HPDE6-E6E7 (cell line): Measurements from ENCODE around the gene ANAPC2.

Experiments
- DNase-seq: peaks from one replicate; pipeline ENCODE4 v3.0.0; 2011; ENCODE audit warnings: missing footprints; ENCODE audit errors: extremely low spot score

ANAPC2 gene

DNA sequence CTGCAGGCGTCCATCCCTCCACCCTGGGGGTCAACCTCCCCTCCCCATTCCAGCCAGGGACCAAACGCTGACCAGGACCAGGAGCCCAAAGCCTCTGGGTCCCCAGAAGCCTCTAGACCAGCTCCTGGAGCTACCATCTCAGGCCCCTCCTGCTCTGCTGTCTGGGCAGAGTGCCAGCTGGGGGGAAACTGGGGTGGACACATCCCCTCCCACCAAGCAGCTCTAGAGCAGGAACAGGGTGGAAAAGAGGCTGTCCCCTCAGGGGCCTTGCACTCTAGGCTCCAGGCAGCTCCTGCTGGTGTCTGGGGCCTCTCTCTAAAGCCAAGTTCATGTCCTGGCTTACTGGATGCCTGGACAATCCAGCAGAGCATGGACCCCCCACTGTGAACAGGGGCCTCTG, 4.5 kb upstream of the ANAPC2 start:
- DNase-seq, result no peak

DNA sequence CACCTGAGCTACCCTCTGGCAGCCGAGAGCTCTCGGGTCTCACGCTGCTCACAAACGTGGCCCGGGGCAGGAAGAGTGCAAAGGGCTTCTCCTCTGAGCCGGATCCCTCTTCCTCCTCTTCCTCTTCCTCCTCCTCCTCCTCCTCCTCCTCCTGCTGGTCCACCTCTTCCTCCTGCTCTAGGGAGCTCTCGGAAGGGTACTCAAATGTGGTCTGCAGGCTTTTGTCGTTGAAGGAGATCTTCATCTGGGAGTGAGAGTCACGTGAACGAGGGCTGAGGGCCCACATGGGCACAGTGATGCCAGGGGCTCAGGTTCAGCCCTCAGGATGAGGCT, 4.1 kb upstream of the ANAPC2 start:
- no peak for DNase-seq

DNA sequence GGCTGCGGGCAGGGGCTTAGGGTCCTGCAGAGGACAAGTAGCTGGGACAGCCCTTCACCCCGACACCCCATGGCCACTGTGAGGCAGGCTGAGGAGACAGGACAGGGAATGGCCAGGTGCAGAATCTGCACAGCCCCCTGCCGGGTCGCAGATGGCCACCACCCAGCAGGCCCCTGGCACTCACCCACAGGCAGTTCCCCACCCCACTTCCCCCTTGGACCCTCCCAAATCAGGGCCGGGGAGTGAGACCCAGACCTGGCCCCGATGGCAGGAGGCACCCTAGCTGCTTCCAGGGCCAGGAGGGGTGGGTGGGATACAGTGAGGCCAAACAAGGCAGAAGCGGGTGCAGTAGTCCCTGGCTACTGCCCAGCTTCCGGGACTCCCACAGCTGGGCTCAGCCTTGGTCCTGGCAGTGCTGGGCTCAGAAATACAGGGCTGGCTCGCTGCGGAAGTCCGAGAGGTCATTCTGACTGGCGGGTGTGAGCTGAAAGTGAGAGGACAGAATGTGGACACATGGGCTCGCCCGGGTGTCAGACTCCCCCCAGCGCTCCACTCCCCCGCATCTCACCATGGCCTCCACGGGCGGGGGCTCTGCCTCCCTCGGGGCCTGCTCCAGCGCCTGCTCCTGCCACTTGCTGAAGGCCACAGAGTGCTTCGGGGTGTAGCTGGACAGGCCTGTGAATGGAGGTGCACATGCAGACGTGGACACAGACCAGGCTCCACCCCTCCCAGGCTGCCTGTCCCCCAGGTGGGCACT, 3.5 kb upstream of the ANAPC2 start:
- no peak for DNase-seq

DNA sequence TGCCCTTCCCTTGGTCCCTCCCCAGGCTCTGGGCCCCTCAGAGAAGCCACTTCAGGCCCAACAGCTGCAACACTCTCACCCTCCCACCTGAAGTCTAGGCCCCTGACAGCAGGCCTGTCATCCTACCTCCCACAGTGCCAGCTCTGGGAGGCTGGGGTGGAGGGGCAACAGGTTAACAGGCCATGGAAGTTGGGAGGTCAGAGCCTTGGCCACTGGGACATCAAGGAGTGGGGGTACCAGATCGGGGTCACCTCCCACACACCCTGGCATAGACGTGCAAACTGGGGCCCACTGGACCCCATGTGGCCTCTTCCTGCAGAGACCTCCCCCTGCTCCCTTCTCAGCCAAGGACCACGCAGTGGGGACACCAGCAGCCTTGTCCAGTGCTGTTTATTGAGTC, 2.9 kb upstream of the ANAPC2 start:
- no peak for DNase-seq

DNA sequence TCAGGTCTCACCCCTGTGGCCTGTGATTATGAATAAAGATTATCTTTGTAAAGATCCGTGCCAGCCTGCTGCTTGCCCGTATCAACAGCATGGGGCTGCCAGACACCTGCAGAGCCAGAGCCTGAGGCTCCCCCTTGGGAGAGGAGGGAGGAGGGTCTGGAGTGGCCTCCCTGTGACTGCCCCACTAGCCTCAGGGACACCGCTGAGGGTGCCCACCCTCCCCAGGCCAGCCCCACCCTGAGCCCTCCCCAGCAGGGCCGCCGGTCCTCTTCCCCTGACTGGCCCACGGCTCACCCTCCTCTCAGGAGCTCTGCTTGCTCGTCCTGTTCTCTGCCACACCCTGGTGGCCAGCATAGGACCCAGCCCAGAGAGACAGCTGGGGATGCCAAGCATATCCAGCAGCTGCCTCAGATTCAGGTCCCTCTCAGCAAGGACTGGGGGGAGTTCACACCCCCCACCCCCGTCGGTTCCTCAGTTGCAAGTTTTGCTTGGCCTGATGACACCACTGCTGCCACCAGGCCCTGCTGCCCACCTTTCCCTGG, 2.0 kb upstream of the ANAPC2 start:
- no peak for DNase-seq

DNA sequence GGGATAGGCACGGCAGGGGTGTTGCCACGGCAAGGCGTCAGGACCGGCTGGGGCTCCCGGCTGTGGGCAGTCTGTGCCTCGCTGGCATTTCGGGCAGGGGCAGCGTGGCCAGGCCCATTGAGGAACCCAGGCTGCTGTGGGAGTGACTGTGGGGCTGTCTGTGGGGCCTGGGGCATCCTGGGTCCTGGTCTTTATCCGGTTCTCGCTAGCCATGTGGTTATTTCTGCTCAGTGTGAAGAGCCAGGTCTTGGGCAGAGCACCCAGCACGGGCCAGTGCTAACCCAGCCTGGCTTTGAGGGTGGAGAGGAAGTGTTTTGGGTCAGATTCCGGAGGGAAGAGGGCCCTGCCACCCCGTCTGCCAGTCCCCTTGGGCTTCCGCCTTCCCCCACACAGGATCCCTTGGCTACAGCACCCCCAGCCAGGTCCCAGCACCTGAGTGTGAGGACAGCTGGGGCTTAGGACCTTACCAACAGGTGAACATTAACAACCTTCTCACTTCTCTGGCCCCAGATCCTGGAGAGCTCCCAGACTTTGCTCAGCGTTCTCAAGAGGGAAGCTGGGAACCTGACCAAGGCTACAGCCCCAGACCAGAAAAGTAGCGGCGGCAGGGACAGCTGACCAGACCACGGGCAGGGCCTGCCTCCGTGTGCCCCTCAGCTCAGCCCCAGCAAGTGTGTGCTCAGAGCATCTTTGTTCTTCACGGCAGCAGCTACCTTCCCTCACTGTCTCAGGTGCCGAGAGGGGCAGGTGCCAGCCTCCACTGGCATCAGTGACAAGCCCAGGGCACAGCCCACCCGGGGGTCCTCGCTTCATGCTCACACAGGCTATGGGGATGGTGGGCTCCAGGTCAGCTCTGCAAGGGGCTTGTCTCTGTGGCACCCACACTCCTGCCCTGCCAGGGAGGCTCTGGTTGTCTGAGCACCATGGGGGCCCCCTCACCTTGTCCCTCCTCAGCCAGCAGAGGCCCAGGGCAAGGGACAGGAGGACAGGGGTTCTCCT, 1.2 kb upstream of the ANAPC2 start:
- DNase-seq, result no peak

DNA sequence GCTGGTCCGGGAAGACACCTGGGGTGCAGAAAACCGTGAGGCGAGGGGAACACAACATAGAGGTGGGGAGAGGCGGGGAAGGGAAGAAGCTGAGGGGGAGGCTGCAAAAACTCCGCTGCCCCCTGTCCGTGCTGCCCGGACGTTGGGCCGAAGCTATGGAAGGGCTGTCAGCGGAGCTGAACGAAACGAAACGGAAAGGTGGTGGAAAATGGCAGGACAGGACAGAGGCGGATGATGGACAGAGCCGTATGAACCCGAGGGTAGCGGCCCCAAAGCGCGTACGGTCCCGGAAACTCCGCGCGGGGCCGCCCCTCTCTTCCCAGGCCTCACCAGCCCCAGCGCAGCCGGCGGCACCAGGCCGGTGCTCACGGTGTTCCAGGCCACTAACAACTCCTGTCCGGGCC, 272 bp downstream of the ANAPC2 start:
- no peak for DNase-seq

DNA sequence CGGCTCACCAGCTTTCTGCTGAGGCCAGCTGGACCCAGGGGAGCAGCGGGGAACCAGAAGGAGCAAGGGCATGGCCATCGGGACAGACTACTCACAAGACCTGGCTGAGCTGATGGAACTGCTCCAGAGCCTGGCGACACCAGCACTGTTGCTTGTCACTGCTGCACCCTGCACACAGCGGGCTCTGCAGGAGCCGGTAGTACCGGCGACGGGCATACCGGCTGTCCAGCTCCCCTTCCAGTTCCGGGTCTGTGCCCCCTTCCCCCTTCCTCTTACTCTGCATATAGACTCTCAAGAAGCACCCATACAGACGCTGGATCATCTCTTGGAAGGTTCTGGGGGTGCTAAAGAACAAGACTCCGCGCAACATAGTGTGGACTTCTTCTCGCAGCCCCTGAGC, 974 bp downstream of the ANAPC2 start:
- DNase-seq, result no peak

DNA sequence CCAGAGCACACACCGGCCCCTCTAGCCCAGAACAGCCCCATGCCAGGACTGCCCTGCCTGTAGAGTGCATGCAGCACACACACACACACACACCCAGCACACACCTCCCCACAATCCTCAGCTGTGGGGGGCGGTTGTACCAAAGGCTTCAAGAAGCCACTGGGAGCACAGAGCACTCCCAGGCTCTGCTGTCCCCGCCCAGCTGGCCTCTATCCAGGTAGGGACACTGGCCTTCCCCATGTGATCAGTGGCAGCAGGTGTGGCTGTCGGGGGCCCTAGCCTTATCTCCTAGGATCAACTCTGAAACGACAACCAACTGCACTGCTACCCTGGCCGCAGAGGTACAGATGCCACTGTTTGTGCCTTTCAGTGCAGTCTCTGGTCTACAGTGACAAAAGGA, 2.0 kb downstream of the ANAPC2 start:
- DNase-seq, result no peak

DNA sequence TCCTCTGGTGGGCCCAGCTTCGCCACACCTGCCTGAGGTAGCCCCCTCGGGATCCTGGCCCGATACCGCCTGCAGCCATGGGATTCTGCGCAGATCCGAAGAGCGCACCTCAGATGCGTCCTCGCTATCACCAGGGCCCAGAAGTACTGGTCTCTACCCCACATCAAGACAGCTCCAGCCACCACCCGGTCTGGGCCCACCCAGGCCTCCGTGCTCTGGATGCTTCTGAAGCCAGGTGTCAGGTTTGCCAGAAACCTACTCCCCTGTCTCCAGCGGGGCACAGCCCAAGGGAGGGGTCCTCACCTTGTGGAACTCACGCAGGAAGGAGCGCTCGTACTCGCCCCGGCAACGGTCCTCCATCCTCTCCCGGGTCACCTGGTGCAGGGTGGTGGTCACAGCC, 2.4 kb downstream of the ANAPC2 start:
- DNase-seq, result no peak

DNA sequence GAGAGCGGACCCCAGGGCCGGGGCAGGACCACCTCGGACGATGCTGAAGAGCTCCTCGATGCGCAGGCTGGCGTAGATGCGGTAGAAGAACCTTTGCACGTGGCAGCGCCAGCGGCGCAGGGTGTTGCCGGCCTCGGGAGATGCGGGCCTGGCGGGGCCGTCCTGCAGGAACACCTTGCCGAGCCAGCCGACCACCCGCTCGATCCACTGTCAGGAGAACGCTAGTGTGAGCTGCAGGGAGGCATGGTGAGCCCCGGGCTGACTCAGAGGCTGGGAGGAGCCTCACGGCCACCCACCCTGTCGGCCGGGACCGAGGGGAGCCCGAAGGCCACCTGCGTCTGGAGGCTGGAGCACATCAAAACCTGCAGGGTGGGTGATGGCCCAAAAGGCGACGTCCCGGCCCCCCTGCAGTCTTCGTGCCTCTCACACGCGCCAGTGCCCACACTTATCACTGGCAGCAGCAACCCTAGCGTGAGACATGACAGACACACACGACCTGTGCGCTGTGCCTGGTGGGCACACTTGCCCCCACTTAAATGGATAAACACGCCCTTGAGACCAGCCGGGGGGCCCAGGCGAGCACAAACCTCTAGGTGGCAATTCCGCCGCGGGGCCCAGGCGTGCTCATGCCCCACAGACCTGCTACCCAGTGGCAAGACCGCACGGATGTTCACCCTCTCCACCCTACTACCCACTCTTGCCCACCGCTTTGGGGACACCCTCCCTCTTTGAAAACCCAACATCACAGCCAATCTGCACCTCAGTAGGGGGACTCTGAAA, 3.3 kb downstream of the ANAPC2 start:
- DNase-seq, result no peak

DNA sequence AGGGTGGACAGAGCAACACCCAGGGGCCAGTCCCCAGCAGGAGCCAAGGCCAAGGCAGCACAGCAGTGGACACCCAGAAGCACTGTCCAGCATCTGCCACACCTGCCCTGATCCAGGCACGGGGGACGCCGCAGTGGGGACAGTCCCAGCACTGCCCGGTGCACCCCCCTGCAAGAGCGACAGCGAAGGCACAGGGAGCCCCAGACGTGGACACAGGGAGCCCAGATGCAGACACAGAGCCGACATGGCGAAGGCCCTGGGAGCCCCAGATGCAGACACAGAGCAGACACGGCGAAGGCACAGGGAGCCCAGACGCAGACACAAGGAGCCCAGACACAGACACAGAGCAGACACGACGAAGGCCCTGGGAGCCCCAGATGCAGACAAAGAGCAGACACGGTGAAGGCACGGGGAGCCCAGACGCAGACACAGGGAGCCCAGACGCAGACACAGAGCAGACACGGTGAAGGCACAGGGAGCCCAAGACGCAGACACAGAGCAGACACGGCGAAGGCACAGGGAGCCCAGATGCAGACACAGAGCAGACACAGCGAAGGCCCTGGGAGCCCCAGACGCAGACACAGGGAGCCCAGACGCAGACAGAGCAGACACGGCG, 4.3 kb downstream of the ANAPC2 start:
- no peak for DNase-seq

DNA sequence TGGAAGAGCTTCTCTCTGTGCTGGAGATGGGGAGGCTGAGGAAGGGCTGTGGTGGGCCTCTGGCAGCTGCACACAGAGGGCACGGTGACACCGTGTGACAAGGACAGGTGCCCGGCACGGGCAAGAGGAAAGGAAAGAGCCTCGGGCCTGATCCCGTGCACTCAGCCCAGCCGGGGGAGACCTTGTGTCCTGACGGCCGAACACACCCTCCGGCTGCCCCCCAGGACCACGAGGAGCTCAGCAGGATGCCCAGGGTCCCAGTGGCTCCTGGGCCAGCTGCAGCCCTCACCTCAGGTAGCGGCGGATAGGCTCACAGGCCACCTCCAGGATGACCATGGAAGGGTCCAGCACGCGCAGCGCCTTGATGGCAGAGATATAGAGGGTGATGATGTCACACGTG, 5.5 kb downstream of the ANAPC2 start:
- no peak for DNase-seq

DNA sequence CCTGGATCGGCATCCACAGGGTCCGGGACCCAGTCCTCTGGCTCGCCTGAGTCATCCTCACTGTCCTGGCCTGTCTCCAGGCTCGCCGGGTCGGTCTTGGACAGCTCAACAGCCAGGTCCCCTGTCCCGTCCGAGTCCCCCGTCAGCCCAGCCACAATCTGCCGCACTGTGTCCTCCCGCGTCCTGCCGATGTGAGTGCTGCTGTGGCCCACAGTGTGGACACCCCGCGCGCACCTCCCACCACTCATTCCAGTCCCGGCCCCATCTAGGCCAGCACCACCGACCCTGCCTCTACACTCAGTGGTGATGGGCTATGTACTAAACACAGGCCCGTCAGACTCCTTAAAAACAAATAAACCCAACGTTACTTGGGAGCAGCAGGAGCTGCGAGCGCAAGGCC, 6.7 kb downstream of the ANAPC2 start:
- DNase-seq, result no peak

DNA sequence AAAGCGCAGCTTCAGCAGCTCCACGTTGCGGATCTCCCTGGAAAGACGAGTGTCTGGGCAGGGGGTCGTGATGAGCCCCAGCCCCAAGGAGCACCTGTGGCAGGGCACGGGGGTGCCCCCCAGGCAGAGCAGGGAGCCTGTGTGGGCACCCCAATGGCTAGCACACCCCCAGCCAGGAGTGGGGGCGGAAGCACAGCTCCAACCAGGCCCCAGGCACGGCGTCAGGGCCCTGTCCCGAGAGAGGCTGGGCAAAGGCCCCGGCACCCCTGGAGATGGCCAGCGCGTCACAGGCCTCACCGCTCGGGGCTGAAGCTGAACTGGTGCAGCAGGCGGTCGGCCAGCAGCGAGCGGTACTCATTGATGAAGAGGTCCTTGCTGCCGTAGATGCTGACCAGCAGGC, 7.9 kb downstream of the ANAPC2 start:
- DNase-seq, result no peak

DNA sequence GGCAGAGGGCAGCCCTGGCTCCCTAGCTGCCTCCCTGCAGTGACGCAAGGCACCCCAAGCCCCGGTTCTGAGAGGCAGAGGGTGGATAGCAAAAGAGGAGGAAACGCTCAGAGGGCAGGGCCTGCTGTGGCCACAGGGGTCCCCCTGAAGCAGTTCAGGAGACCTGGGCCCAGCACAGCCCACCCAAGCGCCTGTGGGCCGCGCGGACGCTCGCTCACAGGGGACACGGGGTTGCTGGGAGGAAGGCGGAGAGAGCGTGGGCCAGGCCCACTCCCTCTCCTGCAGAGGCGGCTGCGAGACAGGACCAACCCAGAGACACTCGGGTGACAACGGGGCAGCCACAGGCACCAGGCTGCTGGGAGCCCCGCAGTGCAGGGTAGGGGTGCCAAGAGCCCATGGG, 8.6 kb downstream of the ANAPC2 start:
- no peak for DNase-seq

DNA sequence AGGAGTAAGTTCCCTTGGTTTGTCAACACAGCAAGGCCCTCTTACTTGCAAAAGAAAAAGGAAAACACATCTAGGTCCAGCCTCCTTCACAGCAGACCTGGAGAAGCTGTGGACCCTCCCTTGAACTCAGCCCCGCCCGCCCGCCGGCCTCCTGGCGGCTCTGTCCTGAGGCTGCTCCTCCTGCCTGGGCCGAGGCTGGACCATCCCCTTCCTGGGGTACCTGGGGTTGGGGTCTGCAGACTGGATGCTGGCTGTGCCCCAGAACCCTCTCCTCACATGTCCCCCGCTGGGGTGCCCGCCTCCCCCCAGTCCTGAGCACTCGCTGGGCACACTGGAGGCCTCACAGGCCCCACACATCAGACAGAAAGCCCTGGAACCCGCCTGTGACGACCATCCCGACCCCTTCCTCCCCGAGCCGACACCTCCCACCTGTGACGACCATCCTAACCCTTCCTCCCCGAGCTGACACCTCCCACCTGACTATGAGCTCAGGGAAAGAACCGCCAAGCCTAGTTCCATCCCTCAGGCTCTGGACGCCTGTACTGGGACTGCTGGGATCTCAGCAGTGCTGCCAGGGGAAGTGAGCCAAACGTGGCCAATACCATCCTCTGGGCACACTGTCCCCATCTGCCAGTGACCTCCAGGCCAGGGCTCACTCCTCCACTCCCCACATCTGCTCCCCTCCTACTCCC, 9.3 kb downstream of the ANAPC2 start:
- no peak for DNase-seq

DNA sequence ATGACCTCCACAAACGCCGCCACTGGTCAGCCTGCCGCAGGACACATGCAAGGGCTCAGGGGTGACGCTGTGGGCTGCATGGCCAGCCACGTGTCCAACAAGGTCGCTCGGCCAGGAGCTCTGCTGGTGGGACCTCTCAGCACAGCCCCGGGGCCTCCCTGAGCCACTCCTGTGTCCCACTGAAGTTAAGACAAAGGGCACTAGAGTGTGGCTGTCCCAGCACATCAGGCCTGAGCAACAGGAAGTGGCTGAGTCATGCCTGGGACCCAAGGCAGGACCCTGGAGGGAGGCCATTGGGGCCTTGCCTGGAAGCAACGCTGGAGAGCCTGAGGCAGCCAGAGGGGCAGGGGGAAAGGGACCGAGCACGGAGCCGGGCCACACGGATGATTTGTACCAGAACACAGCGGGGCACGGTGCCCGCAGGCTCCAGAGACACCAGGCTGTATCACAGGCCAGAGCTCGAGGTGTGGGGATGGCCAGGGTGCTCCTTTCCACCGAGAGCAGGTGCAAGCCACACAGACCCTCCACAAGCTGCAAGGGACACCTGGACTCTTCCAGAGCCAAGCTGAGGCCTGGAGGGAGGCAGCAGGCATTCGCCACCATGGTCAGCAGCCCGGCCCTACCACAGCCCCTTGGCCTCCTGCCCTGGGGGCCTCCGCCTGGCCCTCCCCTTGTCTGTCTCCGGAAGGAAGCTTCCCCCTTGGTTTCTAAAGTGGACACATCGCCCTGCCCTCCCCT, 10.0 kb downstream of the ANAPC2 start:
- no peak for DNase-seq

DNA sequence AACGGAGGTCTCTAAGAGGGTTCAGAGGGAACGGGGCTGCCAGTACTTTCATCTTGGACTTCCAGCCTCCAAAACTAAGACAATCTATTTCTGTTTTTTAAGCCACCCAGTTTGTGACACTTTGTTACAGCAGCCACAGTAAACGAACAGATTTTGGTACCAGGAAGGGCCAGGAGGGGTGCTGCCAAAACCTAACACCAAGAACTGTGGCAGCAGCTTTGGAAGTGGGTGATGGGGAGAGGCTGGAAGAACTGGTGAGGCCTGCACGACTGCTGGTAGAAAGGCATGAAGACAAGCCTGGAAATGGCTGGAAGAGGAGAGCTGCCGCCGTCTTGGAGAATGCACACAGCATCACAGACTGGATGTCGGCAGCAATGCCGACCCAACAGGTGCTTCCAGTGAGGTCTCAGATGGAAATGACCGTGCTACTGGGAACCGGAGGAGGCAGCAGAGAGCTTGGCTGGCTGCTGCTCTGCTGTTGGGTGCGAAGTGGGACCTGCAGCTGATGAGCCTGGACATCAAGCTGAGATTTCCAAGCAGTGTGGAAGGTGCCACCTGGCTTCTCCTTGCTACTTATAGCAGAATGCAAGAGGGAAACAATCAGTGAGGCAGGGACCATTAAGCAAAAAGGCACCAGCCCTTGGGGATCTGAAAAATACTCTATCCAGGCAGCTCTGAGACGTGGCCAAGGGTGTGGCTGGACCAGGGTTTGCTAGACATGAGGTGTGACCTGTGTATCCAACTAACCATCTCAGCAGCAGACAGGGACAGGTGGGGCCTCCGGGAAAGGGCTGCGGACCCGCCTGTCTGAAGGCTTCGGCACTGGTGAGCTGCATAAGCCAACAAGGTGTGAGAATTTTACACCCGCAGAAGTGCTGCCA, 11.8 kb downstream of the ANAPC2 start:
- peak; percentile 75 for DNase-seq
